ENCODE measurements around the gene PMS1.
"Not testable (repeated sequence)": the region's sequence is repeated elsewhere in the genome, so short reads cannot be mapped to it uniquely, and the experiment has no call there.

Gene PMS1

DNA sequence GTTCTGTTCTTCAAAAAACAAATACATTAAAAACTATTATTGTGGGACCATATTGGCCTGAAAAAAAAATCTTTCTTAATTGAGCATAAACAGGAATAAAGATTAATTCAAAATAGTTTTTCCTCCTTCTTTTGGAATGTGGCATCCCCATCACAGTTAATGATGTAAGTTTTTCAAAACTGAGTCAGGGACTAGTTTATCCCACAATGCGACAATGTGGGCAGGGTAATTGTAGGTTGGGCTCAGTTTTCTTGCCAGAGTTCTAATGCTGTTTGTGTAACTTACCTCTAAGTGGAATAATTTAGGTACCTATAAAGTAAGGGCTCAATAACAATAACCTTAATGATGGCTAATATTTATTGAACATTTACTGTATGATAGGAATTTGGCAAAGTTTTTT, 82.0 kb downstream of the PMS1 start:
- no peak for DNase-seq

DNA sequence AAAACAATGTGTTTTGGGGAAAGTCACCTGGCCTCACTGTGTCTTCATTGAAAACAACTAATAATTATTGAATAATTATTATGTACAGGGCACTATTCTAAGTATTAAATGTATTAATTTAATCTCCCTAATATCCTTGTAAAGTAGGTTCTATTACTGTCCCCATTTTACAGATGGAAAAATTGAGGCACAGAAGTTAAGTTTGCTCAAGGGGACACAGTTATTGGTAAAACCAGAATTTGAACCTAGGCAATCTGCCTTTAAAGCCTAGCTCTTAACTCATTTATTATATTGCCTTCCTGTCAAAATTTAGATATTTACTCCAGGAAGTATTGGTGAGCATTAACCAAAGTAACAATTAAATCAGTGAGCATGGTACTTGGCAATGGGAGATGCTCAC, 84.6 kb downstream of the PMS1 start:
- DNase-seq = no peak

GRCh38 chr2:189870381-189871085, 86.3 kb downstream of the PMS1 start:
- DNase-seq = no peak

DNA sequence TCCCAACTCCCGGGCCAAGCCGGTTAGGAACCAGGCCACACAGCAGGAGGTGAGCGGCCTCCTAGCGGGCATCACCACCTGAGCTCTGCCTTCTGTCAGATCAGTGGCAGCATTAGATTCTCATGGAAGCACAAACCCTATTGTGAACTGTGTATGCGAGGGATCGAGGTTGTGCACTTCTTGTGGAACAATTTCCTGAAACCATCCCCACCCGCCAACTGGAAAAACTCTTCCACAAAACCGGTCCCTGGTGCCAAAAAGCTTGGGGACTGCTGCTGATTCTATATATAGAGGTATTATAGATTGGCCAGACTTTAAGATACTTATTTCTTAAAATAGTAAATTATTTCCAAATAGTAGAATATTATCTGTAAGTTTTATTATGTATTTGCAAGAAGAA, 89.4 kb downstream of the PMS1 start:
- DNase-seq = no peak

- DNase-seq = no peak
These were observed 90.5 kb downstream of the PMS1 start for GRCh38 chr2:189874586-189875320.

GRCh38 chr2:189876271-189876670, 92.0 kb downstream of the PMS1 start:
- no peak for DNase-seq

DNA sequence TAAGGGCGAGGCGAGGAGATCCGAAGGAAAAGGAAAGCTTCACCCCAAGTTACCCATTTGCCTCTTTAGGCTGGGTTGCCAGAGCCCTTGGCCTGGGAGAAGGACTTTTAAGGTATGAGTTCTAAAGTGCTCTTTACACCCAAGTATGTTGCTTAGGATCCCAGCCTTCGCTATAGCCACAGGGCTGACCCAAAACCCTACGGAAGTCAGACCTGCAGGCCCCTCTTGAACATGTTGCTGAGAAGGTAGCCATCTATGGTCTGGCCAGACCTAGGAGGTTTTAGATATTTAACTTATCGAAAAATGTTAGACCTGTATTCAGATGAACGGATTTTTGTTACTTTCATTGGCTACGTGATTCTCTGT, 95.4 kb downstream of the PMS1 start:
- no peak for DNase-seq

- DNase-seq = no peak
These were observed 96.2 kb downstream of the PMS1 start for GRCh38 chr2:189880429-189880828.

DNA sequence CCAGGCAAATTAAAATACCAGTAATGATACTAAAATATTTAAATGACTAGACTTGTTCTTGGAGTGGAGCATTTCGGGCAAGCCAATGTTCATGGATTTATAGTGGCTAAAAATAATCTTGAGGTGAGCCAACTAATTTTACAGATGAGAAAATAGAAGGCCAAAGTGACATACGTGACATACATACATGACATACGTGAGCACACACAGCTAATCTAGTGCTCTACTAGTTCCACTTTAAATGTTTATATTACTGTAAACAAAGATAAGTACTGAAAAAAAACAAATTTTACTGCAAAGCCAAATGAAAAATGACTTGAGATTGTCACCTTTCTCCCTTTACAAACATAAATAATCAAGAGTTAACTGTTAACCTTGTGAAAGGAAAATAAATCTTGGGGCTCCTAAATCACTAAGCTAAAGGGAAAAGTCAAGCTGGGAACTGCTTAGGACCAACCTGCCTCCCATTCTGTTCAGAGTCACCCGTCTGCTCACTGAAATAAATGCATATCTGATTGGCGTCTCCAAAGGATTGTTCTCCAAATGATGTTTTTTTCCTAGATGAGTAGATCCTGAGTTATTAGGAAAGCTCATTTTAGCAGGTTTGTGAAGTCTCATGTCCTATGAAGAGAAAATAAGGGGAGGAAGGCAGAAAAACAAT, 96.7 kb downstream of the PMS1 start:
- no peak for DNase-seq

GRCh38 chr2:189885368-189885767, 101.1 kb downstream of the PMS1 start:
- DNase-seq = no peak

GRCh38 chr2:189892546-189893294, 108.5 kb downstream of the PMS1 start:
- not testable (repeated sequence) for DNase-seq

GRCh38 chr2:189896809-189897208, 112.6 kb downstream of the PMS1 start:
- DNase-seq = no peak

DNA sequence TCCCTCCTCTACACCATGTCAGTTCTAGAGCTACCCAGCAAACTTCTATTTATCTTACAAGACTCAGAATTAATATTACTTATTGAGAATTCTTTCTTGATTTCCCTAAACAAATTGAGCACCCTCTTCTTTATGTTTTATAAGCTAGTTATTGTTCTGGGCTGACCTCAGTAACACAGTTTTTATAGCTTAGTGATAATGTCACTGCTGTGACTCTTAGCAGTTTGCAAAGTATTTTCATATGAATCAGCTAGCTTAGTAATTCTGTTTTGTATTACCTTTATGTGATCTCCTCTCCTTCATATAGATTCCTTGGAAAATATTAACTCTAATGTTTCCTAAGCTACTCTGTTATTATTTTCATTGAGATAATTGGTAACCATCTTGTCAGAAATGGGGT, 114.9 kb downstream of the PMS1 start:
- DNase-seq = no peak

GRCh38 chr2:189900726-189901125, 116.5 kb downstream of the PMS1 start:
- no peak for DNase-seq

DNA sequence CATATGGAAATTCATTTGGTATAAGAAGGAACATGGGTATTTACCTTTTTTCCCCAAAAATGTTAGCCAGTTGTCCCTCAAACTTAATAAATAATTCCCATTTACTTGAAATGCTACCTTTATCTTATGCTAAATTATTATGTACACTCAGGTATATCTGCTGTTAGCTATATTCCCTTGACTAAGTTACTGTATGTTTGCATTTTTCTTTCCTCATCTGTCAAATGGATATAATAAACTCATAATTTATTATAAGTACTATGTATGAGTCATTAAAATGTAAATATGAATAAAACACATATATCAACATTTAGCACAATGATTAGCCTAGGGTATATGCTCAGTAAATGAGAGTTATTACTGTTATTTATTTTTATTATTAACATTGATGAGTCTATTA, 117.4 kb downstream of the PMS1 start:
- DNase-seq = no peak

DNA sequence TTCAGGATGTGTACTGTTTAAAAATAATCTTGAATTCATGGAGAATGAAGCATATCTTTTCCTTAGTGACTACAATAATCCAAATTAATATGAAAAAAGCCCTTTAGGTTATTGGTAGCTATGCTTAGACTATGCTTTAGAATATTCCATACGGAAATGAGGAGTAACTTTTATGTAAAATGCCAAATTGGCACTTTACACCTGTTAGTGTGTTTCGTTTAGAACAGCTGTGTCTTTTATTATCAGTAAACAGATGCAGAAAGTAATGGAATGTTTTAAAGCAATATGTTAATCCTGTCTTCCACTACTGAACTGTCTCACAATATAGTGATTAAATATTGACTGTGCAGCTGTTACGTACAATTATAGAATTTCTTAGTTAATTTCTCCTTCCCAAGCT, 129.6 kb downstream of the PMS1 start:
- DNase-seq = no peak

DNA sequence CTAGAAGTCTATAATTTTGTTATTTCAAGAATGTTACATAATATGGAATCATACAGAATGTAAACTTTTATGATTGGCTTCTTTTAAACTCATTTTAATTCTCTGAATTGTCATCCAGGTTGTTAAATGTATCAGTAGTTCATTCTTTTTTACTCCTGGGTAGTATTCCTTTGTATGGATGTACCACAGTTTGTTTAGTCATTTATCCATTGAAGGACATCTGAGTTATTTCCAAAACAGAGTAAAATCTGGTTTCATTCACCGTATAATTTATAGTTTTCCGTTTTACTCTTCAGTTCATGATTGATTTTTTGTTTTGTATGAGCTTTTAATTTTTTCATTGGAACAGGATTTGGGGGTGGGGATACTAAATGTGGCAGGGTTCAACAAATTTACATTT, 132.4 kb downstream of the PMS1 start:
- no peak for DNase-seq

Measured in amniotic stem cell (primary cell).